Cardiac fibroblast (primary cell): ENCODE measurements around the gene SPPL2B.

Experiments used
- DNase-seq, 2 donors: peaks; one replicate each; pipeline versions ENCODE4 v3.0.0 to v3.0.0-alpha.2; 2010; ENCODE audit warnings: low read depth in 2 of 2
- H3K4me3 ChIP-seq, 2 donors: replicated peaks in 1 of 2; 1 replicate in 1 of 2; 2 replicates in 1 of 2; pipeline ENCODE4 v1.5.1; 2011; ENCODE audit warnings: low read depth in 2 of 2, low read length in 2 of 2, mild to moderate bottlenecking in 2 of 2, moderate library complexity in 1 of 2
- CTCF ChIP-seq: IDR thresholded peaks from one replicate; pipeline ENCODE4 v1.5.1; 2011; ENCODE audit warnings: low read depth, mild to moderate bottlenecking, low read length, inconsistent platforms

SPPL2B gene

GRCh38 chr19:2374808-2375207 is 46.3 kb downstream of the SPPL2B start:
- no peak for DNase-seq
- H3K4me3 ChIP-seq, result no peak overlapping the region
- TF ChIP-seq CTCF, result no peak

- no peak overlapping the region for H3K4me3 ChIP-seq
- no peak for DNase-seq
- no peak for TF ChIP-seq CTCF
These were observed 47.1 kb downstream of the SPPL2B start for GRCh38 chr19:2375353-2376121.

- TF ChIP-seq CTCF, result no peak
- no peak overlapping the region for H3K4me3 ChIP-seq
- DNase-seq, result no peak
These were observed 48.5 kb downstream of the SPPL2B start for GRCh38 chr19:2376784-2377519.

- DNase-seq, result no peak
- no peak overlapping the region for H3K4me3 ChIP-seq
These were observed 52.1 kb downstream of the SPPL2B start for GRCh38 chr19:2380567-2380966.

GRCh38 chr19:2381148-2381820 is 52.8 kb downstream of the SPPL2B start:
- H3K4me3 ChIP-seq, result no peak overlapping the region
- no peak for TF ChIP-seq CTCF
- peak in 1 of 2 donors; percentile 53 for DNase-seq

More at GRCh38 chr19:2380567-2380966, 52.1 kb downstream of the SPPL2B start:
- no peak for TF ChIP-seq CTCF

- TF ChIP-seq CTCF, result no peak
- DNase-seq, result no peak
- H3K4me3 ChIP-seq, result no peak overlapping the region
These were observed 54.2 kb downstream of the SPPL2B start for GRCh38 chr19:2382530-2383222.
